A375 (cell line): ENCODE measurements around the gene MEGF11. TPM values are rescaled to one million over a fixed set of nuclear protein-coding genes. Genes with fewer than 3 reads are reported as not detected.

Experiments used
- small RNA-seq: library from RNA; depleted of rRNA; stranded (forward); fragments of <200 nt; gene quantifications from one replicate; pipeline ENCODE3, GENCODE V24; 2014
- total RNA-seq: library from RNA; depleted of rRNA; stranded (reverse); fragments of >200 nt; shearing (Covaris generic); gene quantifications from 2 replicates; pipeline ENCODE4 v1.2.3, GENCODE V29; 2014; rRNA removed

The MEGF11 gene
- 1.1 and 1.4 TPM in 2 replicates for total RNA-seq

GRCh38 chr15:66253418-66254088 is at the start of gene MEGF11:
TSS of gene MEGF11 (minus strand) at chr15:66253750. CDS start at chr15:66128403, 125,347 bp downstream.

DNA sequence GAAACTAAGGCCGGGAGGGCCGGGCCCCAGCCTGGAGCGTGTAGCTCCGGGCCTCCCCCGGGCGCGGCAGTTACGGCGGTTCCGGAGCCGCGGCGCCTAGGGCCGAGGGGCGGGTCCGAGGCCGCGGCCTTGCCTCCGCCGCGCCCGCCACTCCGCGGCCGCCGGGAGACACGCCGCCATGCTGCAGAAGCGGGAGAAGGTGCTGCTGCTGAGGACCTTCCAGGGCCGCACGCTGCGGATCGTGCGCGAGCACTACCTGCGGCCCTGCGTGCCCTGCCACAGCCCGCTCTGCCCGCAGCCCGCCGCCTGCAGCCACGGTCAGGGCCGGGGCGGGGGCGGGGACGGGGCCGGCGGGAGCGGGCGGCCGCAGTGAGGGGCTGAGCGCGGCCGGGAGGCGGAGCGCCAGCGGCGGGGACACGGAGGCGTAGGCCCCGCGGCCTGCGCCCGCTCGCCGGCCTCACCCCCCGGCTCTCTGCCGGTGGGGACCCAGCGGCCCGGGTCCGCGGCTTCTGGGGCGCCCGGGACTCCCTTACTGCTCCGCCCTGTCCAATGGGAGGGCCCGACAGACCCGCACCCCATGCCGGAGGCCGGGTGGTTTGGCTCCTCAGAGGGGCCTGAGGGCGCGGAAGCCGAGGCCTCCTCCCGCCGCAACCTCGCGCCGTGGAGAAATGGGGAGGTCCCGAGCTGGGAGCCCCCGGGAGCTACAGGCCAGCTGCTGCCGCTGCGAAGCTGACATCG is 40.0 kb upstream of the MEGF11 start, which contains the start of gene DIS3L:
Gene DIS3L, plus strand, starts transcription at position 150 of the 738 bp plus-strand sequence. Its CDS starts 29 bp downstream, at position 179.

GRCh38 chr15:65869126-65869953 is 384.2 kb downstream of the MEGF11 start, which contains the start of gene RAB11A:
TSS of gene RAB11A (plus strand) at chr15:65869491. CDS start at chr15:65869586, 95 bp downstream.

Small RNAs within 50 kb of the gene (small RNA-seq; reads per million reads assigned to genes)
- not detected for gene MIR4311

Other genes starting within 250 kb of the MEGF11 start
- 19.4 and 20.1 TPM in 2 replicates for gene DIS3L, start 39.8 kb upstream of the MEGF11 start, total RNA-seq
- 26.9 and 34.0 TPM in 2 replicates for gene TIPIN, start 102.9 kb upstream of the MEGF11 start, total RNA-seq
- gene MAP2K1, start 133.2 kb upstream of the MEGF11 start, total RNA-seq, result 33.8 and 40.6 TPM in 2 replicates
- gene SNAPC5, start 244.0 kb upstream of the MEGF11 start, total RNA-seq, result 61.2 and 64.7 TPM in 2 replicates